Measurements from ENCODE around the gene PLAAT3.
"Not testable (repeated sequence)": the region's sequence is repeated elsewhere in the genome, so short reads cannot be mapped to it uniquely, and the experiment has no call there.

Gene PLAAT3

GRCh38 chr11:63537293-63538101 is 76.7 kb downstream of the PLAAT3 start:
- DNase-seq (ENCODE audit: low spot score), result peak; percentile 64

GRCh38 chr11:63536669-63537292 is 77.5 kb downstream of the PLAAT3 start, which contains the start of gene PLAAT4:
Gene PLAAT4, plus strand, starts transcription at chr11:63536808. Its CDS starts 61 bp downstream, at chr11:63536869.
- peak; percentile 74 for DNase-seq (ENCODE audit: low spot score)

- no peak for DNase-seq (ENCODE audit: low spot score)
Measured at GRCh38 chr11:63535734-63536133, 78.5 kb downstream of the PLAAT3 start.

GRCh38 chr11:63534895-63535461 is 79.3 kb downstream of the PLAAT3 start:
- DNase-seq (ENCODE audit: low spot score), result no peak

GRCh38 chr11:63534076-63534475 is 80.2 kb downstream of the PLAAT3 start:
- no peak for DNase-seq (ENCODE audit: low spot score)

- DNase-seq (ENCODE audit: low spot score), result no peak
Measured at GRCh38 chr11:63532799-63533475, 81.3 kb downstream of the PLAAT3 start.

GRCh38 chr11:63532117-63532516 is 82.1 kb downstream of the PLAAT3 start:
- no peak for DNase-seq (ENCODE audit: low spot score)

- peak; percentile 58 for DNase-seq (ENCODE audit: low spot score)
Measured at GRCh38 chr11:63531074-63531792, 83.0 kb downstream of the PLAAT3 start.

GRCh38 chr11:63530021-63530420 is 84.2 kb downstream of the PLAAT3 start:
- DNase-seq (ENCODE audit: low spot score), result no peak

GRCh38 chr11:63529373-63529772 is 84.9 kb downstream of the PLAAT3 start:
- not testable (repeated sequence) for DNase-seq (ENCODE audit: low spot score)

- not testable (repeated sequence) for DNase-seq (ENCODE audit: low spot score)
Measured at GRCh38 chr11:63528729-63529278, 85.4 kb downstream of the PLAAT3 start.

- not testable (repeated sequence) for DNase-seq (ENCODE audit: low spot score)
Measured at GRCh38 chr11:63528156-63528555, 86.1 kb downstream of the PLAAT3 start.

GRCh38 chr11:63527667-63528066 is 86.6 kb downstream of the PLAAT3 start:
- DNase-seq (ENCODE audit: low spot score), result no peak

Measured in GM03348 (cell line).